Smooth muscle cell of the brain vasculature (primary cell): ENCODE measurements around the gene LILRA2.
"Not testable (repeated sequence)": the region's sequence is repeated elsewhere in the genome, so short reads cannot be mapped to it uniquely, and the experiment has no call there.

Source experiments
- DNase-seq: peaks from one replicate; pipeline ENCODE4 v3.0.0-alpha.2; 2012; ENCODE audit warnings: low read depth, low spot score

LILRA2 gene

GRCh38 chr19:54609356-54609791 is 35.8 kb downstream of the LILRA2 start:
- DNase-seq, result no peak

GRCh38 chr19:54612428-54612827 is 38.8 kb downstream of the LILRA2 start:
- no peak for DNase-seq

- no peak for DNase-seq
Observed at GRCh38 chr19:54614726-54615125, 41.1 kb downstream of the LILRA2 start.

- DNase-seq, result no peak
Observed at GRCh38 chr19:54616057-54616456, 42.5 kb downstream of the LILRA2 start.

GRCh38 chr19:54616821-54617560 is 43.4 kb downstream of the LILRA2 start:
- DNase-seq, result no peak

GRCh38 chr19:54620464-54620863 is 46.9 kb downstream of the LILRA2 start:
- no peak for DNase-seq

- no peak for DNase-seq
Observed at GRCh38 chr19:54622431-54622830, 48.8 kb downstream of the LILRA2 start.

- DNase-seq, result not testable (repeated sequence)
Observed at GRCh38 chr19:54624234-54624633, 50.6 kb downstream of the LILRA2 start.

- not testable (repeated sequence) for DNase-seq
Observed at GRCh38 chr19:54624934-54625730, 51.5 kb downstream of the LILRA2 start.

- DNase-seq, result no peak
Observed at GRCh38 chr19:54626757-54627156, 53.2 kb downstream of the LILRA2 start.

GRCh38 chr19:54627912-54628311 is 54.3 kb downstream of the LILRA2 start:
- DNase-seq, result not testable (repeated sequence)

- DNase-seq, result not testable (repeated sequence)
Observed at GRCh38 chr19:54630262-54630661, 56.7 kb downstream of the LILRA2 start, which contains the start of gene LILRB1. Gene LILRB1, plus strand, starts transcription at chr19:54630484. Its CDS starts 590 bp downstream, at chr19:54631074.

- no peak for DNase-seq
Observed at GRCh38 chr19:54630782-54631181, 57.2 kb downstream of the LILRA2 start.

- not testable (repeated sequence) for DNase-seq
Observed at GRCh38 chr19:54631489-54632337, 58.1 kb downstream of the LILRA2 start.

- DNase-seq, result not testable (repeated sequence)
Observed at GRCh38 chr19:54632517-54632916, 58.9 kb downstream of the LILRA2 start.

- DNase-seq, result no peak
Observed at GRCh38 chr19:54633401-54633800, 59.8 kb downstream of the LILRA2 start.

GRCh38 chr19:54636081-54636480 is 62.5 kb downstream of the LILRA2 start:
- not testable (repeated sequence) for DNase-seq

- no peak for DNase-seq
Observed at GRCh38 chr19:54638683-54639082, 65.1 kb downstream of the LILRA2 start.
